HepG2 (cell line): Measurements from ENCODE around the gene MRPL34. TPM values are rescaled to one million over a fixed set of nuclear protein-coding genes. Genes with fewer than 3 reads are reported as not detected.
A peak's percentile ranks its signal among the peaks of the same experiment; 100 is the strongest.

ENCODE experiments used
- HNF4G ChIP-seq, 2 experiments: sonication (generic) in 1 of 2; formaldehyde crosslinking in 1 of 2; IDR thresholded peaks; 2 replicates each; pipeline versions ENCODE4 v1.4.0 to v1.6.1; 2011 to 2020; ENCODE audit warnings: borderline replicate concordance in 2 of 2, low read depth in 2 of 2, mild to moderate bottlenecking in 2 of 2, low read length in 1 of 2, missing genetic modification reagents in 1 of 2, moderate library complexity in 1 of 2
- MEIS2 ChIP-seq: sonication (generic); formaldehyde crosslinking; IDR thresholded peaks from 2 replicates; pipeline ENCODE4 v1.9.0; 2021; ENCODE audit warnings: mild to moderate bottlenecking, missing genetic modification reagents
- NCOR1 ChIP-seq: fragments of 200-600 bp; sonication (generic); IDR thresholded peaks from 2 replicates; pipeline ENCODE4 v1.7.0; 2017; ENCODE audit warnings: antibody characterized with exemption, low read length, borderline replicate concordance
- NR2C2 ChIP-seq: sonication (generic); formaldehyde crosslinking; IDR thresholded peaks from 2 replicates; pipeline ENCODE4 v1.4.0; 2020; ENCODE audit warnings: missing genetic modification reagents, mild to moderate bottlenecking, moderate library complexity, borderline replicate concordance
- PAWR ChIP-seq: sonication (generic); formaldehyde crosslinking; IDR thresholded peaks from 2 replicates; pipeline ENCODE4 v1.4.0; 2020; ENCODE audit warnings: missing genetic modification reagents, mild to moderate bottlenecking, borderline replicate concordance
- ZNF441 ChIP-seq: sonication (generic); formaldehyde crosslinking; IDR thresholded peaks from 2 replicates; pipeline ENCODE4 v1.7.0; 2021; ENCODE audit warnings: missing genetic modification reagents, borderline replicate concordance
- ZNF678 ChIP-seq: sonication (generic); formaldehyde crosslinking; IDR thresholded peaks from 2 replicates; pipeline ENCODE4 v1.4.0; 2020; ENCODE audit warnings: mild to moderate bottlenecking, missing genetic modification reagents
- polyA plus RNA-seq, 8 experiments: library from polyadenylated mRNA; depleted of rRNA in 3 of 8; stranded (reverse) in 7 of 8; unstranded in 1 of 8; fragments of >200 nt; fragmentation: Illumina TruSeq in 4 of 8; extraction: Trizol in 4 of 8; gene quantifications; 2 replicates each; pipeline versions ENCODE4 v1.2.1 to v1.2.3, GENCODE V29; 2011 to 2016; ENCODE audit warnings: low read depth in 4 of 8, missing spikeins in 1 of 8, mixed read lengths in 1 of 8; ENCODE audit not compliant: insufficient read depth in 1 of 8
- total RNA-seq, 5 experiments: library from RNA; depleted of rRNA; stranded (reverse); fragments of >200 nt; fragmentation: Illumina TruSeq; extraction: Trizol; gene quantifications; 2 replicates each; pipeline ENCODE4 v1.2.3, GENCODE V29; 2016; ENCODE audit warnings: low read depth in 1 of 5
- TF ChIP-seq, protein P1 (sequence below): IDR thresholded peaks from 2 replicates; pipeline ENCODE4 v1.6.1; 2012; ENCODE audit warnings: low read length, improper control_type of control experiment
- TF ChIP-seq, protein P2 (sequence below): sonication (generic); formaldehyde crosslinking; conservative IDR thresholded peaks from 2 replicates; pipeline ENCODE4 v1.8.0; 2022; ENCODE audit warnings: mild to moderate bottlenecking, moderate library complexity, missing genetic modification reagents
- TF ChIP-seq, protein P3 (sequence below): sonication (generic); formaldehyde crosslinking; IDR thresholded peaks from 2 replicates; pipeline ENCODE4 v1.5.0; 2020; ENCODE audit warnings: missing genetic modification reagents
- TF ChIP-seq, protein P4 (sequence below): sonication (generic); formaldehyde crosslinking; IDR thresholded peaks from 2 replicates; pipeline ENCODE4 v1.5.1; 2020; ENCODE audit warnings: mild to moderate bottlenecking, missing genetic modification reagents, moderate library complexity
- TF ChIP-seq, protein P5 (sequence below): IDR thresholded peaks from 2 replicates; pipeline ENCODE4 v1.6.1; 2016
- TF ChIP-seq, protein P6 (sequence below): sonication (generic); formaldehyde crosslinking; IDR thresholded peaks from 2 replicates; pipeline ENCODE4 v1.4.0; 2020; ENCODE audit warnings: missing genetic modification reagents

Gene MRPL34
- total and polyA plus RNA-seq, 2 of the 13 experiments (the other 11 are each of a cell fraction or from before 2014, with no cell fraction given): 74.0 to 77.3 TPM

DNA sequence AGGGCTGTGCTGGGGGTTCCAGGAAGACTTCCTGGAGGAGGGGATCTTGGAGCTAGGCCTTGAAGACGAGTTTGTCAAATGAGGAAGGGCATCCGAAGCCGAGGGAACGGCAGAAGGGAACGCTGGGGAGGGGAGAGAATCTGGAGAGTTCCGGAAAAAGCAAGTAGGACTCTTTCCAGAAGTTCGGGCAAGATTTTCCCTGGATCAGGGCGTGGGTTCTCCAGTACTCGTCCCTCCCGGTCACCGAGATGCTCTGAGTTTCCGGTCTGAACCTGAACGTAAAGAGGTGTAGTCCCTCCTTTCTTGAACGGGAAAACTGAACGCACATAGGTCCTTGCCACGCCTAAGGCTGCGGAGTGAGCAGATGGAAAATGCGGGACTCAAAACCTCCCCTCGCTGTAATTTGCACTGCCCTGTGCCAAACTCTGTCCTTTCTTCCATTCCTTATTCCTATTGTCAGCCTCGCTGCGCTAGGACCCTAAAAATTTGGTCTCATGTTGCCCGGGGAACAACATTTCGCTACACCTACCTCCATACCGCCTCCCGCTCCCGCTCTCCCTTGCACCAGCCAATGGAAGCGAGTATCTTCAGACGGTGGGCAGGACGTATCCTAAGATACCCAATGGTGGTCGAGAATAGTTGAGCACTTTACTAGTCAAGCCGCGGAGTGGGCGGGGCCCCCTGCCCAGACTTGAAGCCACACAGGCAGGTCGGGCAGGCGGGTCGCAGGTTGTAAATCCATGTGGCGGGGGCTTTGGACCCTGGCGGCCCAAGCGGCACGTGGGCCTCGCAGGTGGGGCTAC is 31.4 kb downstream of the MRPL34 start, which contains the start of gene GTPBP3 (continued):
- TF ChIP-seq, protein P1, sequence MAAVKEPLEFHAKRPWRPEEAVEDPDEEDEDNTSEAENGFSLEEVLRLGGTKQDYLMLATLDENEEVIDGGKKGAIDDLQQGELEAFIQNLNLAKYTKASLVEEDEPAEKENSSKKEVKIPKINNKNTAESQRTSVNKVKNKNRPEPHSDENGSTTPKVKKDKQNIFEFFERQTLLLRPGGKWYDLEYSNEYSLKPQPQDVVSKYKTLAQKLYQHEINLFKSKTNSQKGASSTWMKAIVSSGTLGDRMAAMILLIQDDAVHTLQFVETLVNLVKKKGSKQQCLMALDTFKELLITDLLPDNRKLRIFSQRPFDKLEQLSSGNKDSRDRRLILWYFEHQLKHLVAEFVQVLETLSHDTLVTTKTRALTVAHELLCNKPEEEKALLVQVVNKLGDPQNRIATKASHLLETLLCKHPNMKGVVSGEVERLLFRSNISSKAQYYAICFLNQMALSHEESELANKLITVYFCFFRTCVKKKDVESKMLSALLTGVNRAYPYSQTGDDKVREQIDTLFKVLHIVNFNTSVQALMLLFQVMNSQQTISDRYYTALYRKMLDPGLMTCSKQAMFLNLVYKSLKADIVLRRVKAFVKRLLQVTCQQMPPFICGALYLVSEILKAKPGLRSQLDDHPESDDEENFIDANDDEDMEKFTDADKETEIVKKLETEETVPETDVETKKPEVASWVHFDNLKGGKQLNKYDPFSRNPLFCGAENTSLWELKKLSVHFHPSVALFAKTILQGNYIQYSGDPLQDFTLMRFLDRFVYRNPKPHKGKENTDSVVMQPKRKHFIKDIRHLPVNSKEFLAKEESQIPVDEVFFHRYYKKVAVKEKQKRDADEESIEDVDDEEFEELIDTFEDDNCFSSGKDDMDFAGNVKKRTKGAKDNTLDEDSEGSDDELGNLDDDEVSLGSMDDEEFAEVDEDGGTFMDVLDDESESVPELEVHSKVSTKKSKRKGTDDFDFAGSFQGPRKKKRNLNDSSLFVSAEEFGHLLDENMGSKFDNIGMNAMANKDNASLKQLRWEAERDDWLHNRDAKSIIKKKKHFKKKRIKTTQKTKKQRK: no peak
- TF ChIP-seq NCOR1 (peak; percentile 54; the same call in 1 of the 2 replicates), NR2C2 (CRISPR knock-in tag) (peak; percentile 87), ZNF678 (no peak), MEIS2 (CRISPR knock-in tag) (peak; percentile 15; the same call in 1 of the 2 replicates), PAWR (CRISPR knock-in tag) (0 out of 2 replicates have a peak, but pooled peaks have one; percentile 43), HNF4G (IDR thresholded peaks at IDR 0.05; ENCODE audit: borderline replicate concordance, low read depth, low read length) (no peak), HNF4G (CRISPR knock-in tag; IDR thresholded peaks at IDR 0.05; ENCODE audit: borderline replicate concordance, low read depth) (no peak), ZNF441 (no peak; the same call in 1 of the 2 replicates)
- TF ChIP-seq, protein P2, sequence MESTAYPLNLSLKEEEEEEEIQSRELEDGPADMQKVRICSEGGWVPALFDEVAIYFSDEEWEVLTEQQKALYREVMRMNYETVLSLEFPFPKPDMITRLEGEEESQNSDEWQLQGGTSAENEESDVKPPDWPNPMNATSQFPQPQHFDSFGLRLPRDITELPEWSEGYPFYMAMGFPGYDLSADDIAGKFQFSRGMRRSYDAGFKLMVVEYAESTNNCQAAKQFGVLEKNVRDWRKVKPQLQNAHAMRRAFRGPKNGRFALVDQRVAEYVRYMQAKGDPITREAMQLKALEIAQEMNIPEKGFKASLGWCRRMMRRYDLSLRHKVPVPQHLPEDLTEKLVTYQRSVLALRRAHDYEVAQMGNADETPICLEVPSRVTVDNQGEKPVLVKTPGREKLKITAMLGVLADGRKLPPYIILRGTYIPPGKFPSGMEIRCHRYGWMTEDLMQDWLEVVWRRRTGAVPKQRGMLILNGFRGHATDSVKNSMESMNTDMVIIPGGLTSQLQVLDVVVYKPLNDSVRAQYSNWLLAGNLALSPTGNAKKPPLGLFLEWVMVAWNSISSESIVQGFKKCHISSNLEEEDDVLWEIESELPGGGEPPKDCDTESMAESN (CRISPR knock-in tag): 0 out of 2 replicates have a peak, but pooled peaks have one; percentile 47
- TF ChIP-seq, protein P3, sequence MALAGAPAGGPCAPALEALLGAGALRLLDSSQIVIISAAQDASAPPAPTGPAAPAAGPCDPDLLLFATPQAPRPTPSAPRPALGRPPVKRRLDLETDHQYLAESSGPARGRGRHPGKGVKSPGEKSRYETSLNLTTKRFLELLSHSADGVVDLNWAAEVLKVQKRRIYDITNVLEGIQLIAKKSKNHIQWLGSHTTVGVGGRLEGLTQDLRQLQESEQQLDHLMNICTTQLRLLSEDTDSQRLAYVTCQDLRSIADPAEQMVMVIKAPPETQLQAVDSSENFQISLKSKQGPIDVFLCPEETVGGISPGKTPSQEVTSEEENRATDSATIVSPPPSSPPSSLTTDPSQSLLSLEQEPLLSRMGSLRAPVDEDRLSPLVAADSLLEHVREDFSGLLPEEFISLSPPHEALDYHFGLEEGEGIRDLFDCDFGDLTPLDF (CRISPR knock-in tag): peak; percentile 95
- TF ChIP-seq, protein P4, sequence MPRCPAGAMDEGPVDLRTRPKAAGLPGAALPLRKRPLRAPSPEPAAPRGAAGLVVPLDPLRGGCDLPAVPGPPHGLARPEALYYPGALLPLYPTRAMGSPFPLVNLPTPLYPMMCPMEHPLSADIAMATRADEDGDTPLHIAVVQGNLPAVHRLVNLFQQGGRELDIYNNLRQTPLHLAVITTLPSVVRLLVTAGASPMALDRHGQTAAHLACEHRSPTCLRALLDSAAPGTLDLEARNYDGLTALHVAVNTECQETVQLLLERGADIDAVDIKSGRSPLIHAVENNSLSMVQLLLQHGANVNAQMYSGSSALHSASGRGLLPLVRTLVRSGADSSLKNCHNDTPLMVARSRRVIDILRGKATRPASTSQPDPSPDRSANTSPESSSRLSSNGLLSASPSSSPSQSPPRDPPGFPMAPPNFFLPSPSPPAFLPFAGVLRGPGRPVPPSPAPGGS (CRISPR knock-in tag): no peak
- TF ChIP-seq, protein P5, sequence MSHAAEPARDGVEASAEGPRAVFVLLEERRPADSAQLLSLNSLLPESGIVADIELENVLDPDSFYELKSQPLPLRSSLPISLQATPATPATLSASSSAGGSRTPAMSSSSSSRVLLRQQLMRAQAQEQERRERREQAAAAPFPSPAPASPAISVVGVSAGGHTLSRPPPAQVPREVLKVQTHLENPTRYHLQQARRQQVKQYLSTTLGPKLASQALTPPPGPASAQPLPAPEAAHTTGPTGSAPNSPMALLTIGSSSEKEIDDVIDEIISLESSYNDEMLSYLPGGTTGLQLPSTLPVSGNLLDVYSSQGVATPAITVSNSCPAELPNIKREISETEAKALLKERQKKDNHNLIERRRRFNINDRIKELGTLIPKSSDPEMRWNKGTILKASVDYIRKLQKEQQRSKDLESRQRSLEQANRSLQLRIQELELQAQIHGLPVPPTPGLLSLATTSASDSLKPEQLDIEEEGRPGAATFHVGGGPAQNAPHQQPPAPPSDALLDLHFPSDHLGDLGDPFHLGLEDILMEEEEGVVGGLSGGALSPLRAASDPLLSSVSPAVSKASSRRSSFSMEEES: peak; percentile 9
- TF ChIP-seq, protein P6, sequence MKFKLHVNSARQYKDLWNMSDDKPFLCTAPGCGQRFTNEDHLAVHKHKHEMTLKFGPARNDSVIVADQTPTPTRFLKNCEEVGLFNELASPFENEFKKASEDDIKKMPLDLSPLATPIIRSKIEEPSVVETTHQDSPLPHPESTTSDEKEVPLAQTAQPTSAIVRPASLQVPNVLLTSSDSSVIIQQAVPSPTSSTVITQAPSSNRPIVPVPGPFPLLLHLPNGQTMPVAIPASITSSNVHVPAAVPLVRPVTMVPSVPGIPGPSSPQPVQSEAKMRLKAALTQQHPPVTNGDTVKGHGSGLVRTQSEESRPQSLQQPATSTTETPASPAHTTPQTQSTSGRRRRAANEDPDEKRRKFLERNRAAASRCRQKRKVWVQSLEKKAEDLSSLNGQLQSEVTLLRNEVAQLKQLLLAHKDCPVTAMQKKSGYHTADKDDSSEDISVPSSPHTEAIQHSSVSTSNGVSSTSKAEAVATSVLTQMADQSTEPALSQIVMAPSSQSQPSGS (CRISPR knock-in tag): peak; percentile 73; the same call in 1 of the 2 replicates
